Activated naive CD4-positive, alpha-beta T cell treated with anti-CD3 and anti-CD28 coated beads, Interleukin-2, amount 50 U/mL, for 16 hours (primary cell): ENCODE data around the gene AURKAIP1.

ENCODE experiments used
- DNase-seq: peaks from one replicate; pipeline ENCODE4 v3.0.0-alpha.2; 2020

Gene AURKAIP1

DNA sequence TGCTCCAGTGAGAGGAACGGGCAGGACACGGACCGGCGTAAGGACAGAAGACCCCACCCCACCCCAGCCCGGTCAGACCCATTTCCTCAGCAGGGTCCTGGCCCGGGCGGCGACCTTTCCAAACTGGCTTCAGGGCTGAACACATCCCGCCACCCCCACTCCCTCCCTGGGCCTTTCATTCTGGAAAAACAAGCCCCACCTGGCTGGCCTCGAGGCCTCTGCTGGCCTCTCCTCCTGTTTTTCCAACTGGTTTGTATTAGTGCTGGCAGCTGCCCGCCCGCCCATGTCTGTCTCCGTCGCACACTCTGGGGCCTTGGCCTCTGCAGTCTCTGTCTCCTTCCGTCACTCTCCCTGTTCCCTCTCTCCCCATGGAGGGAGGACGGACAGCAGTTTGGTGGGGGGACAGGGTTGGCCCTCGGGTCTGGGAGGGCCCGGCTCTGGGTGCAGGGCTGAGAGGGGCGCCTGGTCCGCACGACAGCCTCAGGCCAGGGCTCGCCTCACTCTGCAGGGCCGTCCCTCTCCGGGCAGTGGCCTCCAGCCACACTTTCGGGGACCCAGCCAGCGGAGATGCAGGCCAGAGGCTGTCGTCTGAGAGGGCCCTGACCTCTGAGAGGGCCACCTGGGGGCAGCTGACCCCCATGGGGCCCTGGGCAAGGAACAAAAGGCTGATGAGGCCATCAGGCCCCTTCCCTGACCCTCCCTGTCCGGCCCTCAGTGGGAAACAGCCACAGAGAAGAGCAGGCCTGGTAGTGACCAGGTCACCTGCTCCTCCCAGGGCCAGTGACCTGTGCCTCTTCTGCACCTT is 15.1 kb downstream of the AURKAIP1 start:
- no peak for DNase-seq

DNA sequence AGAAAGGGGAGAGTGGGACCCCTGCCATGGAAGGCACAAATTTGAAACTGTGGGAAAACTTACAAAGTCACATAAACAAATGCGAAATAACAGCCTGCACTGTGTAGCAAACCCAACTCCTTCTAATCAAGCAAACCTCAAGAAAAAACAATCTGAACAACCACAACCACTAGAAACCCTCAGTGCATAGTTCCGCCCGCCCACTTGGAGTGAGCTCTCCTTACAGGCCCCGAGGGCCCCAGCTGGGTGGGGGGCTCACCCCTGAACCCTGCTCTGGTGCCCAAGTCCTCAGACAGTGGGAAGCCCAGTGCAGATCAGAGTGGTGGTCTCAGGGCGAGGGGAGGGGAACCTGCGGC is 15.7 kb downstream of the AURKAIP1 start:
- no peak for DNase-seq

DNA sequence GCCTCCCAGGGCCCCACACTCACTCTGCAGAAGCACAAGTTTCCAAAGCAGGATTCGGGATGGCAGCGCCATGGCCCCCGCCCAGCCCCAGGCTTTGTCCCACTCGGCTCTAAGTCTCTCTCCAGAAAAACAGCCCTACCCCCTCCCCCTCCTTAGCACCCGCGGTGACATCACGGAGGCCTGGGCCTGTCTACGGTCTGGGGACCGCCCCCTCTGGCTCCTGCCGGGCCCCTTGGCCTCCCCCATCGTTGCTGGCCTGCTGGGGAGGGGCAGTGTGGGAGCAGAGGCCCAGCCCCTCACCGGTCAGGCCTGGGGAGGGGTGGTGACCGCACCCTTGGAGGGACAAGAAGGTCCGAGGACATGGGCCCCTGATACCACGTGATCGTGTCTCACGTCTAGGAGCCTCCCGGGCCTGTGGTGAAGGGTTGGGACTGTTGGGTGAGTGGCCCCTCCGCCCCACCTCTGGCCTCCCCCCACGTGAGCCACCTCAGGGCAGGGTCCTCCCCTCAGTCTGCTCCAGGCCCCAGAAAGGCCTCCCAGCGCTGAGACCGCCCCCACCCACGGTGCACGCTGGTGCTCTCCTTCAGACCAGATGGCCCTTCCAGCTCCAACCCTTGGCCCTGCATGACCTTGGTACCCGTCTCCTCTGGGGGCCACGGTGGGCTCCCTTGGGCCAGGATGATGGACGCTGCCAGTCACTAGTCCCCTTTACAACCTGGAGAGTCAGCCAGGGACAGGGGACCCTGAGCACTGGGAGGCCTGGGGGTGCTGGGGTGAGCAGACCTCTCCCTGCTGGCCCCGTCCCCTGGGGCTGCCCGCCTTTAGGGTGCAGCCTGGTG is 16.4 kb downstream of the AURKAIP1 start, which contains the start of gene MXRA8:
TSS of gene MXRA8 (minus strand) at position 123 of the 839 bp plus-strand sequence. CDS start at position 72, 51 bp downstream.
- no peak for DNase-seq

DNA sequence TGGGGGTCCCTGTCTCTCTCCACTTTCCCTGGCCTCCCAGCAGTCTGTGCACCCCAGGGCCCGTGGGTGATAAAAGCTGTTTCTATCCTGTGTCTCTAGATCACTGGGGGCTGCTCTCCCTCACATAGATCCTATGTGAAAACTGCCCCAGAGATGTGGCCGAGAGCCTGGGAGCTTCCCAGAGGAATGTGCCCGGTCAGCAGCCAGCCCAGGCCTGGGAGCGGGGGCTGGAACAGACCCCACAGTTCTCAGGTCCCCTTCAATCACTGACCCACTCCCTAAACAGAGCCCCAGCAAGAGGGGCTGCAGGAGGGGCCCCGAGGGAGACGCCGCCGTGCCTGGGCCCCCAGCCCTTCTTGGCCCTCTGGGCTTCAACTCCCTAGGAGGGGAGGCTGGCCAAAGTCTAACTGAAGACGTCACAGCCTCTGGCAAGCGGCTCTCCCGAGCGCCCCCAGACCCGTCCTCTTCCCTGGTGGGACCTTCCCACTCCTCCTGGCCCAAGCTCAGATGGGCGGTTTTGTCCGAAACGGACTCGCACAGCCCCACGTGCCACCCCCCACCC is 17.1 kb downstream of the AURKAIP1 start:
- DNase-seq: no peak

DNA sequence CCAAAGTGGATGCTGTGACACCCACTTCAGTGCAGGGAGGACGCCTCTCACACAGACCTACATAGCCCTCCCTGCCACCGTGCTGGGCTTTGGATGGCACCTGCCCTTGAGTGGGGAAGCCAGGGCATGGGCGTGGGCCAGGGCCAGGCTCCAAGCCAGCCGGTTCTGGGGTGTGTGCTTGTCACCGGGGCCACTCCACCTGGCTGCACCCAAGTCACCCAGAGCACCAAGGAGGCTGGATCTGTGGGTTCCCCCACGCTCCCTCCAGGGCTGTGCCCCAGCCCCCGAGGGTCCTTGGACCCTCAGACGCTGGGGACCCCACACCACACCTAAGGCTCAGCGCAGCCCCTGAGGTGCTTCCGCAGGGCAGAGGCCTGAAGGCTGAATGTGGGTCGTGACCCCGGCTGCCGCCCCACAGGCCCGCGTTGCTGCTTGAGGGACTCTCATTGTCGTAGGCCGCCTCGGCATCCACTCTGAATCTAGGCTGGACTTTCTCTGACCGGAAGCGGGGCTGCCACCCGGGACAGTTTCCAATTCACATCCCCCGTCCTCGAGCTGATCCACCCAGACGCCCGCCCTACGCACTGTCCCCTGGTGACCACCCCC is 18.1 kb downstream of the AURKAIP1 start:
- DNase-seq: no peak

DNA sequence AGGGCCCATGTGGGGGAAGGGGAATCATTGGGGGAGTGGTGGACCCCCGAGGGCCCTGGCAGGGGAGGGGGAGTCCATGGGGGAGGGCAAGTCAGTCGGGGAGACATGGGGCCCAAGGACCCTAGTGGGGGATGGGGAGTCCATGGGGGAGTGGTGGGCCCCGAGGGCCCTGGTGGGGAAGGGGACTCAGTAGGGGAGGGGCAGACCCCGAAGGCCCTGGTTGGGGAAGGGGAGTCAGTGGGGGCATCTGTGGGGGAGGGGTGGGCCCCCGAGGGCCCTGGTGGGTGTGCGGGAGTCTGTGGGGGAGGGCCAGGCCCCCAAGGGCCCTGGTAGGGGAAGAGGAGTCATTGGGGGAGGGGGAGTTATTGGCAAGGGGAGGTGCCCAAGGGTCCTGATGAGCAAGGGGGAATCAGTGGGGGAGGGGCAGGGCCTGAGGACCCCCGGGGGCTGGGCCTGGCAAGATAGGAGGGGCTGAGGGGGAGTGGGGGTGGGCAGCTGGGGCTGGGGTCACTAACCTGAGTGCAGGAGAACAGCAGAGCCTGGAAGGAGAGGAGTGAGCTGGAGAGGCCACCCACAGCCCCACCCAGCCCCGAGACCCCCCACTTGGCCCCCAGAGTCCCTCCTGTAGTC is 18.7 kb downstream of the AURKAIP1 start:
- no peak for DNase-seq

DNA sequence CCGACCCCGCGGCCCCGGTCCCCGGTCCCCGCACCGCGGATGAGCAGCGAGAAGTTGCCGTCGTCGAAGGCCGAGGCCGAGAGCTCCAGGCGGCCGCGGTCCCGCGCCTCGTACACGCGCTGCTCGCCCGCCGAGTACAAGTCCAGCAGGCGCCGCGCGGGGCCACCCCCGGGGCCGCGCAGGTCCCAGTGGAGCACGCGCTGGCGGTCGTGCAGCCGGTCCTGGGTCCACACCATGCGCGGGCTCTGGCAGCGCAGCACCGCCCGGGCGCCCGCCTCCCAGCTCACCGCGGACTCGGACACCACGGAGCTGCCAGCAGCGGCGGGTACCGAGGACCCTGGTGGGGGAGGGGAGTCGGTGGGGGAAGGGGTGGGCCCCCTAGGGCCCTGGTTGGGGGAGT is 19.6 kb downstream of the AURKAIP1 start:
- no peak for DNase-seq

DNA sequence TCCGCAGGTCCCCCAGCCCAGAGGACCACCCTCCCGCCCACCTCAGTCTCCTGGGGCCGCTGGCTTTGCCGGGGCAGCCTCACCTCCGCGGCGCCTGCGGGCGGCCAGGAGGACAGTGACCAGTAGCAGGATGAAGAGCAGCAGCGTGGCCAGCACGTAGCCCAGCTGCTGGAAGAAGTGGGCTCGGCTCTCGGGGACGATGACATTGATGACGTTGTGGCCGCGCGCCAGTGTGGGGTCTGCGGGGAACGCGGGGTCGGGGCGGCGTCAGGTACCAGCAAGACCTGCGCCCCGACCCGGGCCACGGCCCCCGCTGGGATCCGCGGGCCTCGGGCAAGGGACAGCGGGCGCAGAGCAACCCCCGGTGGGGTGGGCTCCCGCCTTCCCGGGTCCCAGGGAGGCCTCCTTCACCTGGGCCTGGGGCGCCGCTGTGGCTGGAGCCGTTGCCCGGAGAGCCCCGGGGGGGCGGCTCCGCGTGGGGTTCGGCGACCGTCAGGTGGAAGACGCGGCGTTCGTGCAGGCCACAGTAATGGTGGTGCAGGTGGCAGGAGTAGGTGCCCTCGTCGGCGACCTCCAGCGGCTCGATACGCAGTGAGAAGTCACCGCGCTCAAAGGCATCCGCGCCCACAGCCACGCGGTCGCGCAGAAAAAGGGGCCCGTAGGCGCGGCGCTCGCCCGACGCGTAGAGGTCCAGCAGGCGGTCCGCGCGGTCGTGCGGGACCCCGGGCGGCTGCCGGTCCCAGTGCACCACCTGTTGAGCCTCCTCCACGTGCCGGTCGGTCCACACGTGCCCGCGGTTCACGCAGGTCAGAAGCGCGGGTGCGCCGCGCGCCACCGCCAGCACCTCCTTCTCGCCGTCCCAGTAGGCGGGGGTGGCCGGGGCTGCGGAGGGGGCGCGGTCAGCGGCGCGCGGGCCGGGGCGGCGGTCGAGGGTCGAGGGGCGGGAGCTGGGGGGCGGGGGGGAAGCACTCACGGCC is 20.4 kb downstream of the AURKAIP1 start:
- DNase-seq: no peak

DNA sequence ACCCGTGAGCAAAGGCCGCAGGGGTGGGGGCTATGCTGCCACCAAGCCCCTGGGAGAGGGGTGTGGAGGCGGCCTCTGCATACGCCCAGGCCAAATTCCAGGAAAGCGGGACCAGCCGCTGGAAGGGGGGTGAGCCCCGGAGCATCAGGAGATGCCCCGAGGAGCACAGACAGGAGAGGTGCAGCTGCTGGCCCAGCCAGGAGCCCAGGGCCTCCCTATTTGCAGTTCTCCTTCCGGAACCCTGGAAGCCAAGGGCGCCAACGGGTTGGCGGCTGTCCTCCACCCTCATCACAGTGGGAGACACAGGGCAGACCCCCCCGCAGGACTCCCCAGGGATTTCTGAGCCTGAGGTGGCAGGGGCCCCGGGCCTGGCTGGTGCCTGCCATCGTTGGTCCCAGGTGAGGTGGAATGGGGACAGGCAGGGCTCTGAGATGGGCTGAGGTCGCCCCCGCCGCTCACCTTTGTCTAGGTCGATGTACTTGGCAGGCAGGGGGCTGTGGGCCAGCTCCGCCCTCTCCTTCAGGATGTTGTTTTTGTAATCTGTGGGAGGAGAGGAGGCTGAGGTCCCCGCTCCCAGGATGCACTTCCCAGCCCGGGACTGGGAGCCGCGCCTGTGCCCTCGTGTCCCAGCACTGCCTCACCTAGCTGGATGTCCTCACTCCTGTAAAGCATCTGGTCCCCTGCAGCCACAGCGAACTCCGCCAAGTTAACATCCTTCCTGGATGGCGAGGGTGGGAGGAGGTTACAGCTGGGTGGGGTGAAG is 21.4 kb downstream of the AURKAIP1 start:
- no peak for DNase-seq

DNA sequence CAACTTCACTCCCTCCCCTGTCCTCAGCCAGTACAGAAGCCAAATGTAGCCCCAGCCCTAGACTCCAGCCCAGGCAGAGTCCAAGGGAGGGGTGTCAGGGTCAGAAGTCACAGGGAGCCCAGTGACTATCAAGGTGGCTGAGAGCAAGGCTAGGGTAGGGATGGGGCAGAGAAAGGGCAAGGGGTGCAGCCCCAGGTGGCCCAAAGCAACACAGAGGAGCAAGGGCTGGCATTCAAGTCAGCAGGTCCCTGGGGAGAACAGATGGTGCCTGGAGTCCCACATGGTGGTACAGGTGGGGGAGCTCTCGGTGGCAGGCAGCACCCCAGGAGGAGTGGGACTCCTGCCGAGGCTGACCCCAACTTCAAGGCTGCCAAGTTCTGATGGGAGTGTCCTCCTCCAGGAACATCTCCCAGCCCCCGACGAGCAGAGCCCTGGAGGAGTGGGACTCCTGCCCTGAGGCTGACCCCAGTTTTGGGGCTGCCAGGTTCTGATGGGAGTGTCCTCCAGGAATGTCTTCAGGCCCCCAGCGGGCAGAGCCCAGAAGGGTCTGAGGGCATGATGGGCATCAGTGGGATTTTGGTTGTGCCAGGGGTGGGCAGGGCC is 22.1 kb downstream of the AURKAIP1 start:
- DNase-seq: no peak

DNA sequence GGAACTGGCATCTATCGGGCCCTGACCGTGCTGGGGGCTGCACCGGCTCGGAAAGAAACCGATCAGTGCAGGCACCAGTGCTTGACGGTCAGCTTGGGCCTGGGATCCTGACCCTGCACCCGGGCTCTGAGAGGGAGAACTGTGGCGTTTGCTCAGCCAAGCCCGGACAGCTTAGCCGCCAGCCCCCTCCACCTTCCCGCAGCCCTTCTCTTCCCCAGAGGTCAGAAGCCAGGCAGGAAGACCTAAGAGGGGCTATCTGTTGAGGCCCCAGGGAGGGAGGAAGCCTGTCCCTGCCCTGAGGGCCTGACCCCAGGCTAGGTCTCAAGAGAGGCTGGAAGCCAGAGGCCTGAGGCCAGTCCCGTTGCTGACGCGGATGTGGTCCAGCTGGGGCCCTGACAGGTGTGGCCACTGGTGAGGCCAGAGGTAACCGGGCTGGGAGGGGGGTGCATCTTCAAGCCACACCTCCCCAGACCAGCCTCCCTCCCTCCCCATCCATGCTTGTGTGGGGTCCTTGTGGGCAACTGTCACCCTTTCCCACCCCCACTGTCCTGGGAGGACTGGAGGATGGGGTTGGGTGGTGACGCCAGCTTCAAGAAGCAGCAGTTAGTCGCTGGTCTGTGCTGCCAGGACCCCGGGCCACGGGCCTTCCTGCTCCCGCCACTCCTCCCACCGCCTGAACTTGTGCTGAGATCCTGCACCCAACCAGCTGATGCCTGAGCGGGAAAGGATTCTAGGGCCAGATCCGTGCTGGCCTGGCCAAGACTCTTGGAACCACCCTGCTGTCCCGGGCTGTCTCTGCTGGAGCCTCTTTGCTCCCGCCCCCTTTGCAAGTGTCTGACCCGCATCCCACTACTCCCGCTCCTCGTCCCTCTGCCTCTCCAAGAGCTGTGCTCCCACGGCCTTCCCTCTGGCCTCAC is 23.2 kb downstream of the AURKAIP1 start:
- DNase-seq: no peak

DNA sequence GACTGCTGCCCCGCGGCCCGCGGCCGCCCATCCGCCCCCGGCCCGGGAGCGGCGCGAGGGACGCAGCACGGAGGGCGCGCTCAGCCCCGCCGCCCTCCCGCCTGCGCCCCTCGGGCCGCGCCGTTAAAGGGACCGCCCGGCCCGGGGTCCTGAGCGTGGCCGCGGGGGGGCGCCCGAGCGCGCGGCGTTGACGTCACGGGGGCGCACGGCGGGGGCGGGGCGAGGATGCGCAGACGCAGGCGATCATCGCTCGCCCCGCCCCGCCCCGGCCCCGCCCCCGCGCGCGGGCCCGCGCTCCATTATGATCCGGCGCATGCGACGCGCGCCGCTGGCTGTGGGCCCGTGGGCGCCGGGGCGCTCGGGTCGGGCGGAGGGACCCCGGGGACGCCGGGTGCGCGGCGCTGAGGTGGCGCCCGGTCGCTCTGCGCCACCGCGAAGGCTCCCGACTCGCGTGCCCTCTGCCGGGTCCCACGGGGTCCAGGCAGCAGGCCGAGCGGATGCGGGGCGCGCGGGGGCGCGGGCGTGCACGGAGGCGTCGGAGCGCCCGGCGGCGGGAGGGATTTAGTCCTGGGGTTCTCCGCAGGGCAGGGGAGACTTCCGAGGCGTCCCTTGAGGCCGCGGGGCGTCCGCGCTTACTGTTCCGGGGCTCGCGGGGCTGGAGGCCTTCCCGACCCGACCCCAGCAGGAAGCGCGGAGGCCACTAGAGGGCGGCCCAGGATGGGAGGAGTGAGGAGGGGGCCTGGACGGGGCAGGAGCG is 25.6 kb downstream of the AURKAIP1 start, which contains the start of gene DVL1:
TSS of gene DVL1 (minus strand) at position 163 of the 757 bp plus-strand sequence. CDS start 353 bp downstream, outside the sequence.
- DNase-seq: peak; percentile 70

DNA sequence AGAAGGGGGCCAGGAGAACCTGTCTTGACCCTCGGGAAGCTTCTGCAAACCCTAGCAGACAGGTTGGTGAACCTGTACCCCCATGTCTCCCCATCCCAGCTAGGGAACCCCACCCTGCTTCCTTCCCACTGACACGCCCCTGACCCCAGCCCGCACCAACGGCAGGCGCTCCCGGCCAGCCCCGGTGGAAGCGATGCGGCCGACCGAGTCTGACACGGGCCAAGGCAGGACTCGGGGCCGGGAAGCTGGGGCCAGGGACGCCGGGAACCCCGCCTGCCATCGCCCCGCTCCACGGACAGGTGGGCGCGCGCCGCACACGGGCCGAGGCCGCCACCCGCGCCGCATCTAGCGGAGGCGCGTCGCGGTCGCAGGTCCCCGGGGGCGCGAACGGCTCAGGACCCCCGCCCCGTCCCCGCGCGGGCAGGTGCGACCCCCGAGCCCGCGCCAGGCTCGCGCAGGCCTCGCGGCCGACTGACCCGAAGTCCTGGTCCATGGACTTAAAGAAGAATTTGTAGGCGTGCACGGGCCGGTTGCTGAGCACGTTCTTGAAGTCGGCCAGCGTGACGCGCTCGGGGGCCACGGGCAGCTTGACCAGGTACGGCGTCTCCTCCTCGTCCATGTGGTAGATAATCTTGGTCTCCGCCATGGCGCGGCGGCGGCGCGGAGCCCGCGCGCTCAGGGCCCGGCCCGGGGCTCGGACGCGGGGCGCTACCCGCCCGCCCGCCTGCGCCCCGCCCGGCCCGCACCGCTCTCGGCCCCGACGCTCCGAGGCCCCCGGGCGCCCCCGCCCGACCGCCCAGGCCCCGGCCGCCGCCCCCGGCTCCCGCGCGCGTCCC is 26.4 kb downstream of the AURKAIP1 start:
- no peak for DNase-seq

DNA sequence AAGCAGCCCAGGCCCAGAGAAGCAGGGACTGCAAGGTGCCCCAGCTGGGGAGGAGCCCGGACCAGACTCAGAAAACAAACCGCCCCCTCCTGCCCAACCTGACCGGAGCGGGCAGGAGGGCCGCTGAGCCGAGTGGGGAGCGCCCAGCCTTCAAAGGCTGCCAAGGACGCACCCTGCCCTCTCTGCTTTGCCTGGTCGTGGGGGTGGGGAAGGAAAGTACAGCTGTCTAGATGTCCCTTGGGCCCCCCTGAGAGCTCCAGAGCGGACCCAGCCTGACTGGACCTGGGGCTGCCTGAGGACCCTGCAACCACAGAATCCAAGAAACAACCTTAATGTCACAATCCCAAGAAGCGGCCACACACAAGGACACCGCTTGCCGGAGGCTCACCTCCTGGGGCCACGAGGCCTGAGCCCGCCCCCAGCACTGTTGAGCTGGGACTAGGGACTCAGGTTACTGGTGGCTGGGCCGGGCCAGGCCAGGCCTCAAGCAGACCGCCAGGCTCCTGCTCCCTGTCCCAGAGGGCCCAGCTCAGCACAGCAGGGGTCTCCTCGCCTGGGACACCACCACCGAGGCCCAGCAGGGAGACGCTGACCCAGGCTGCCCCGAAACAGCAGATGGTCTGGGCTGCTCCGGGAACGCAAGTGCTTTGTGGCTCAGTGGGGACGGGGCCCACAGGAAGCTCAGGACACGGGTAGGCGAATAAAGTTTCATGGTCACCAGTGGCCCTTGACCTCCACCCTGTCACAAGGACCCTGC is 27.2 kb downstream of the AURKAIP1 start:
- DNase-seq: no peak

DNA sequence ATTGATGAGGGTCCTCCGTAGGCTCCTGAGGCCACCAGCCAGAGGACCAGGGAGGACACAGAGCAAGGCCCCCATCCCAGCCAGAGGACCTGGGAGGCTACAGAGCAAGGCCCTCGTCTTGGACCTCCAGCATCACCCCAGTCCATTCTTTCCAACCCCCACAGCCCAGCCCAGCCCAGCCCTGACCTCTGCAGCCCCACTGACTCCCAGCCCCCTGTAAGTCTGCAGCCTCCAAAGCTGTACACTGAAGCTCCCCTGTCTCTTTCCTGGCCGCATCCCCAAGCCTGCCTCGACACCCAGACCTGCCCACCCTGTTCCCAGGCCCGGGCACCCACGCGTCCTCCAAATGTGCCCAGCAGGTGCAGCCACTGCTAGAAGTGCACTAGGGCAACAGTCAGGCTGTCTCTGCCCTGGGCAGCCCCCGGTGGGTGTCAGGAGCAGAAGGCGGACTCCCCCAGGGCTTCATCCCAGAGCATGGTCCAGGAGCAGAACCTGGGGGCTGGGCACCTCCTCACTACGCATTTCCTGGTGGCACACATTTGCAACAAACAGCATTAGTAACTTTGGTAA is 27.9 kb downstream of the AURKAIP1 start:
- no peak for DNase-seq

DNA sequence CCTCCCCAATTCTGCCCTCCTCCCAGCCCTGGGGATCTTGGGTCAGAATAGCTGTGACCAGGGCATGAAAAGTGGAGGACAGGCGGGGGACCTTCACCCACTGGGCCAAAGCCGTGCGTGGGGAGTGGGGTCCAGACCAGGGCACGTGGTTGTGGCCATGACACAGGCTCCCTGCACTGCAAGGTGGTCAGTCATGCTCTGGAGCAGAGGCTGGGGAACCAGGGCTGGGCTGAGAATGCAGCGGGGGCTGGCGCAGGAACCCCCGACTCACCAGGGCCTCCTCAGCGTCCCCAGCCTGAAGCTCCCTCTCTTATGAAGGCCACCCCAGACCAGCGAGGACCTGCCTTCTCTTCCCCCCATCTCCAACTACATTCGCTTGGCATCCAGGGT is 28.5 kb downstream of the AURKAIP1 start:
- DNase-seq: no peak
